Uterus (tissue), 2 donors: Measurements from ENCODE around the gene SERPINA12.

Experiments used
- CTCF ChIP-seq, 4 experiments: fragments of 200-600 bp in 2 of 4; fragments of 450-650 bp in 2 of 4; sonication (generic) in 2 of 4; IDR thresholded peaks; one replicate each; pipeline ENCODE4 v1.5.1; 2016 to 2019; ENCODE audit warnings: antibody characterized with exemption in 4 of 4, mild to moderate bottlenecking in 2 of 4, moderate library complexity in 1 of 4
- POLR2A ChIP-seq, 2 donors: fragments of 450-650 bp; IDR thresholded peaks; one replicate each; pipeline ENCODE4 v1.6.1; 2016; ENCODE audit warnings: antibody characterized with exemption in 2 of 2, mild to moderate bottlenecking in 1 of 2, moderate library complexity in 1 of 2

- TF ChIP-seq CTCF (IDR thresholded peaks at IDR 0.05) (no peak), POLR2A (IDR thresholded peaks at IDR 0.05) (no peak)
Observed at GRCh38 chr14:94449930-94450329, 59.3 kb downstream of the SERPINA12 start.
